Activated CD8-positive, alpha-beta T cell treated with anti-CD3 and anti-CD28 coated beads for 36 hours (primary cell): ENCODE results near the gene BNC2. TPM values are rescaled to one million over a fixed set of nuclear protein-coding genes. Genes with fewer than 3 reads are reported as not detected.

Source experiments
- ATAC-seq: fragments of 200-7000 bp; cut with Tn5 transposase; one replicate; pipeline ENCODE4 v1.10.0; 2021; ENCODE audit warnings: mild to moderate bottlenecking, moderate library complexity
- CTCF ChIA-PET: fragments of 350-600 bp; sonication (Branson Sonifier 250); formaldehyde crosslinking; loops from one replicate; lab custom pipeline; 2021; ENCODE audit warnings: antibody characterized with exemption; lab: Charles Lee
- POLR2A ChIA-PET: fragments of 350-600 bp; sonication (Branson Sonifier 250); formaldehyde crosslinking; loops from one replicate; lab custom pipeline; 2021; ENCODE audit warnings: antibody characterized with exemption; lab: Charles Lee
- DNase-seq: peaks from one replicate; pipeline ENCODE4 v3.0.0-alpha.2; 2020
- H3K27ac Mint-ChIP-seq: one replicate; pipeline ENCODE4 v1.8.0; 2021; ENCODE audit warnings: mild to moderate bottlenecking, mixed read lengths
- H3K27me3 Mint-ChIP-seq: one replicate; pipeline ENCODE4 v1.8.0; 2021; ENCODE audit warnings: mixed read lengths
- H3K36me3 Mint-ChIP-seq: one replicate; pipeline ENCODE4 v1.8.0; 2021; ENCODE audit warnings: low read depth, mixed read lengths
- H3K4me1 Mint-ChIP-seq: one replicate; pipeline ENCODE4 v1.8.0; 2021; ENCODE audit warnings: low read depth, mixed read lengths
- H3K4me3 Mint-ChIP-seq: one replicate; pipeline ENCODE4 v1.8.0; 2021; ENCODE audit warnings: mild to moderate bottlenecking, moderate library complexity, mixed read lengths
- H3K9me3 Mint-ChIP-seq: one replicate; pipeline ENCODE4 v1.8.0; 2021; ENCODE audit warnings: mixed read lengths
- CTCF ChIP-seq: fragments of 200-600 bp; IDR thresholded peaks from one replicate; pipeline ENCODE4 v1.8.0; 2022; ENCODE audit warnings: antibody characterized with exemption, mild to moderate bottlenecking
- intact Hi-C: fragments of 100-400 bp; cut with micrococcal nuclease; formaldehyde crosslinking; loops from one replicate; pipeline ENCODE4 v1.10.0; 2022
- total RNA-seq, 2 experiments: library from RNA; stranded (reverse); gene quantifications; one replicate each; pipeline ENCODE4 v1.2.3, GENCODE V29; 2021

The BNC2 gene
- total RNA-seq, 2 experiments from 2014 or later = not detected

- no peak for TF ChIP-seq CTCF
- H3K4me3 Mint-ChIP-seq = no peak overlapping the region
- no peaks in the 10 kb centered on the region for H3K27me3 Mint-ChIP-seq
- POLR2A ChIA-PET = no interaction called here
- no peaks in the 10 kb centered on the region for H3K36me3 Mint-ChIP-seq
- intact Hi-C loops = no loop called here
- CTCF ChIA-PET = no interaction called here
- DNase-seq = no peak
- no peaks in the 10 kb centered on the region for H3K9me3 Mint-ChIP-seq
- H3K27ac Mint-ChIP-seq = no peak overlapping the region
- H3K4me1 Mint-ChIP-seq = no peaks in the 10 kb centered on the region
- ATAC-seq = no peak
These were observed 117.2 kb downstream of the BNC2 start for GRCh38 chr9:16753256-16753655.

GRCh38 chr9:16752601-16753000 is 117.9 kb downstream of the BNC2 start:
- CTCF ChIA-PET = no interaction called here
- DNase-seq (no peak), ATAC-seq (no peak)
- POLR2A ChIA-PET = no interaction called here
- intact Hi-C loops = no loop called here
- TF ChIP-seq CTCF = no peak
- Mint-ChIP-seq H3K27me3 (no peaks in the 10 kb centered on the region), H3K4me1 (no peaks in the 10 kb centered on the region), H3K27ac (no peak overlapping the region), H3K4me3 (no peak overlapping the region), H3K9me3 (no peaks in the 10 kb centered on the region), H3K36me3 (no peaks in the 10 kb centered on the region)

GRCh38 chr9:16750553-16750952 is 119.9 kb downstream of the BNC2 start:
- Mint-ChIP-seq H3K4me3 (no peak overlapping the region), H3K36me3 (no peaks in the 10 kb centered on the region), H3K27me3 (no peaks in the 10 kb centered on the region), H3K9me3 (no peaks in the 10 kb centered on the region), H3K4me1 (no peaks in the 10 kb centered on the region), H3K27ac (no peak overlapping the region)
- DNase-seq (no peak), ATAC-seq (no peak)
- ChIA-PET POLR2A (no interaction called here), CTCF (no interaction called here)
- intact Hi-C loops = no loop called here
- TF ChIP-seq CTCF = no peak

GRCh38 chr9:16745359-16745758 is 125.1 kb downstream of the BNC2 start:
- intact Hi-C loops = no loop called here

GRCh38 chr9:16744394-16744793 is 126.1 kb downstream of the BNC2 start:
- no peaks in the 10 kb centered on the region for H3K9me3 Mint-ChIP-seq
- no peak overlapping the region for H3K4me3 Mint-ChIP-seq
- ATAC-seq = no peak
- no peak for TF ChIP-seq CTCF
- intact Hi-C loops = no loop called here
- ChIA-PET POLR2A (no interaction called here), CTCF (no interaction called here)
- H3K27ac Mint-ChIP-seq = no peak overlapping the region
- DNase-seq = no peak
- no peaks in the 10 kb centered on the region for H3K36me3 Mint-ChIP-seq
- no peaks in the 10 kb centered on the region for H3K4me1 Mint-ChIP-seq
- no peaks in the 10 kb centered on the region for H3K27me3 Mint-ChIP-seq

More at GRCh38 chr9:16745359-16745758, 125.1 kb downstream of the BNC2 start:
- ATAC-seq (no peak), DNase-seq (no peak)
- H3K4me1 Mint-ChIP-seq = no peaks in the 10 kb centered on the region
- CTCF ChIA-PET = no interaction called here
- POLR2A ChIA-PET = no interaction called here
- no peak overlapping the region for H3K27ac Mint-ChIP-seq
- no peaks in the 10 kb centered on the region for H3K27me3 Mint-ChIP-seq
- no peak for TF ChIP-seq CTCF
- no peak overlapping the region for H3K4me3 Mint-ChIP-seq
- H3K36me3 Mint-ChIP-seq = no peaks in the 10 kb centered on the region
- no peaks in the 10 kb centered on the region for H3K9me3 Mint-ChIP-seq
